ENCODE data around the gene KRTAP5-9. TPM values are rescaled to one million over a fixed set of nuclear protein-coding genes. Genes with fewer than 3 reads are reported as not detected.
"Not testable (repeated sequence)": the region's sequence is repeated elsewhere in the genome, so short reads cannot be mapped to it uniquely, and the experiment has no call there.

Gene KRTAP5-9
- polyA plus RNA-seq, 12 donors, result 0.19 to 0.34 (median 0.19) TPM; not detected in 9

DNA sequence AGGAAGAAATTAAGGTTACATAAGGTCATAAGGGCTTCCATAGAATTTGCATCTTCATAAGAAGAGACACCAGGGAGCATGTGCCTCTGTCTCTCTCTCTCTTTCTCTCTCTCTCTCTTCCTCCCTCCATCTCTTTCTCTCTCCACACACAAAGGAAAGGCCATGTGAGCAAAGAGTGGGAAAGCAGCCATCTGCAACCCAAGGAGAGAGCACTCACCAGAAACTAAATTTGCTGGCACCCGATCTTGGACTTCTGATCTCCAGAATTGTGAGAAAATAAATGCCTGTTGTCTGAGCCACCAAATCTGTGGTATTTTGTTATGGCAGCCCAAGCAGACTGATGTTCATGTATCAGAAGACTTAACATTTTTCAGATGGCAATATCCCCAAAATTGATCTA, 10.8 kb downstream of the KRTAP5-9 start:
- no peak for DNase-seq

GRCh38 chr11:71562120-71562519, 13.9 kb downstream of the KRTAP5-9 start:
- DNase-seq, result no peak

GRCh38 chr11:71563406-71563805, 15.2 kb downstream of the KRTAP5-9 start:
- peak; percentile 12 for DNase-seq

- no peak for DNase-seq
These were observed 16.2 kb downstream of the KRTAP5-9 start for GRCh38 chr11:71564430-71564829.

DNA sequence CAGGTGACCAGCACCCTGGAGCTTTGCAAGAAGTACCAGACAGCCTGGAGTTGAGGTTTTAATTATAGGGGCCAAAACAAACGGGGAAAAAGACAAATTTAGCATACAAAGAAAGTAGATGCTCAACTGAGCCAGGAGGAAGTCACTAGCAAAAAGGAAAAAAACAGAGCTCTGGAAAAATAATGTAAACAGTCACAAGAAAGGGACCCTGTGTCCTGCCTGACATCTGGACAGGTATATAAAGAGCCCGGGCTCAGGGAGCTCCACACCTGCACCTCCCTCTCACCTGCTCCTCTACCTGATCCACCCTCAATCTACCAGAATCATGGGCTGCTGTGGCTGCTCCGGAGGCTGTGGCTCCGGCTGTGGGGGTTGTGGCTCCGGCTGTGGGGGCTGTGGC, 17.0 kb downstream of the KRTAP5-9 start, which contains the start of gene KRTAP5-10:
Gene KRTAP5-10, plus strand, starts transcription at position 301 of the 400 bp plus-strand sequence. Its CDS starts 25 bp downstream, at position 326.
- DNase-seq, result no peak

DNA sequence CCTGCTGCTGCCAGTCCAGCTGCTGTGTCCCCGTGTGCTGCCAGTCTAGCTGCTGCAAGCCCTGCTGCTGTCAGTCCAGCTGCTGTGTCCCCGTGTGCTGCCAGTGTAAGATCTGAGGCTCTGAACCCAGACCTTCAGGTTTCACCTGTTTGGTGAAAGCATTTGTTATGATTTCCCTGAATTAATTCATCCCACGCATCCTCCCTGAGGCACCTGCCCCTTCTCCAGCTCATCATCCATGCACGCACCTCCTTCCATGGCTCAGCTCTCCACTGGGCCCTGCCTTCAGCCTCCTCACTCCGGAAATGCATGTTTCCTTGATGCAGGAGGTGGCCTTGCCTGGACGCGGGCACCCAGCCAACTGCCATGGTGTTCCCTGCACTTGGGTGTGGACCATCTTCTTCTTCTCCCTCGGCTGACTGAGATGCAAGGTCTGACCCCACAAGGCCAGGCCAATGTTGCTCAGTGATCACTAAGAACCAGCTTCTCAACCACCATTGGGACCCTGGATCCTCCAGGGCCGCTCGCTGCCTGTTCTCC, 17.9 kb downstream of the KRTAP5-9 start:
- DNase-seq, result no peak

GRCh38 chr11:71566626-71567599, 18.7 kb downstream of the KRTAP5-9 start:
- not testable (repeated sequence) for DNase-seq

DNA sequence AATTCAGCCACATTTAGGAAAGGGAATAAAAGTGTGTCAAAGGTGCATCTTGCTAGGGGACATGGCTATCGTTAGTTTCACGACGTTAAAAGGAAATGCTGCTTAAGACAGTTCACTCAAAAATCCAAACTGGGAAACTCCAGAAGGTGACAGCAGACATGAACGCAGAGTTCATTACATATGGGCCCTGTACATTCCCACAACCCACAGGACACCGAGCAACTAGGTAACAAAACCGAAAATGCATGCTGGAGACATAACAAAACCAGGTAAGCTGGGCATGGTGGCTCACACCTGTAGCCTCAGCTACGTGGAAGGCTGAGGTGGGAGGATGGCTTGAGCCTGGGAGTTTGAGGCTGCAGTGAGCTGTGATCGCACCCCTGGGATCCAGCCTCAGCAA, 19.4 kb downstream of the KRTAP5-9 start:
- DNase-seq, result not testable (repeated sequence)

GRCh38 chr11:71568704-71569349, 20.6 kb downstream of the KRTAP5-9 start:
- DNase-seq, result peak; percentile 19

DNA sequence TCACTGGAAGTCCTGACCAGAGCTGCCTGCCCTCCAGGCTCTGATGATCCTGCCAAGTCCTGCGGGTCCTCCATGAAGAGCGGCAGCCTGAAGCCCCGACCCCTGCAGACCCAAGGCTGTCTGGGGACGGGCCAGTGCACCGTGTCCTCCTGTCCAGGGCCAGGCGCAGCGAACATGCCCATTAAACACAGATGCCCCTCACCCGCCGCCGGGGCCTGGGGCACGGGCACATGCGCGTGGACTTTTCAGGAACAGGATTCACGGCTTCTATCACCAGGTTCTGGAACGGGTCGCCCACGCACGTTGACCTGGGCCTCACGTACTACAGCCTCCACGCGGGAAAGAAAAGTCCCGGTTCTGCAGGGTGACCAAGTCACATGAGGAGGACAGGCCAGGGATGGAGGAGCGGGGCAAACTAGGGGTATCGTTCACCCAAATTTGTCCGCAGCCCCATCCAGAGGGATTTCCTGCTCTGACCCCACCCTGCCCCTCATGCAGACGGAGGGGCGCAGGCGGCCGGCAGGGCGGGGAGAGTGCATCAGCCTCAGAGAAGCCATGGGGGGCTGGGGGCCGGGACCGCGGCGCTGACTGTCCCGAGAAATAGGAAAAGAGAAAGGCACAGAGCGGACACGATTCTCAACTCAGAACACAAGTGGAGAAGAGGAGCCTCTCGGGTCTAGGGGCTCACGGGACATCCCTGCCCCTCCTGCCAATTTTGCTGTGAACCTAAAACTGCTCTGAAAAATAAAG, 23.1 kb downstream of the KRTAP5-9 start:
- DNase-seq, result not testable (repeated sequence)

- no peak for DNase-seq
These were observed 24.6 kb downstream of the KRTAP5-9 start for GRCh38 chr11:71572811-71573210.

DNA sequence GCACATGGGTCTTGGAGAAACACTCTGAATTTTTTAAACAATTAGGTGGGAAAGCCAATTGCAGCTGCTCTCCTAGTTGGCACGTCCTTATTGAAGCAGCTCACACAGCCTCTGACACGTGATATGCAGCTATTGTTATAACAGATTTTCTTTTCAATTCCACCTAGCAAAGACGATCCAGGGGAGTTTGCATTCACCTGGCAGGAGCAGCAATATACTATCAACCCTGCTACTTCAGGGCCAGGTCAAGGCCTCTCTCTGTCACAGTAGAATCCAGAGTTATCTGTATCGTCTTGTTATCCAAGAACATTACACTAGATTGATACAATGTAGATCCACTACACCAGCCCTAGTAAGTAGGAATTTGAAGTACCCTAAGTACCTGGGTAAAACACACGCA, 26.2 kb downstream of the KRTAP5-9 start:
- no peak for DNase-seq

DNA sequence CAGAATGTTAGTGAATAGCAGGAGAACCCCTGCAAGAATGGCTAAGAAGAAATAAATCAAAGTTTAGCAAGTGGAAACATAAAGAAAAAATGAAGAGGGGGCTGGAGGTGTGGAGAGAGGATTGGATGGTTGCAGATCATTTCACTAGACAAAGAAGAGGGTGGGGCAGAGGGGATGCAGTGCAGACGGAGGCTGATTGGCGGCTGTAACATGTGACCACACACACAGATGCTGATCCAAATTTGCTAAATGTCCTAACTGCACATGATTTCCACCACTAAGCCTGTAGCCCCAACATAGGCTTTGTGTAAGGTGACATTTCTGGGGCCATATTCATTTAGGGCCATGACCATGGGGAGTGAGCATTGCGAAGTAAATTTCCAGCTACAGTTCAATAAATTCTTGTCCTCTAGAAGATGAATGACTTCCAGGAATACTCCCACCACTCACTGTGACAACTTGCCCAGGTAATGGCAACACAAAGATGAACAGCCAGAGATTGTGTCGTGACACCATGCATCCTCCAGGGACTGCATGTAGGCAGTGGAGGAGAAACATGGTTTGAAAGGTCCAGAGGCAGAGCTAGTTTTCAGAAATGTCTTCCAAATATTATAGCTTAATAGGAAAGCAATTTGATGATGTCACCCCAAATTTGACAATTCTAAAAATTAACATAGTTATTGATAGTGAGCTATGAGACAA, 27.7 kb downstream of the KRTAP5-9 start:
- no peak for DNase-seq

GRCh38 chr11:71576688-71577465, 28.7 kb downstream of the KRTAP5-9 start:
- not testable (repeated sequence) for DNase-seq

DNA sequence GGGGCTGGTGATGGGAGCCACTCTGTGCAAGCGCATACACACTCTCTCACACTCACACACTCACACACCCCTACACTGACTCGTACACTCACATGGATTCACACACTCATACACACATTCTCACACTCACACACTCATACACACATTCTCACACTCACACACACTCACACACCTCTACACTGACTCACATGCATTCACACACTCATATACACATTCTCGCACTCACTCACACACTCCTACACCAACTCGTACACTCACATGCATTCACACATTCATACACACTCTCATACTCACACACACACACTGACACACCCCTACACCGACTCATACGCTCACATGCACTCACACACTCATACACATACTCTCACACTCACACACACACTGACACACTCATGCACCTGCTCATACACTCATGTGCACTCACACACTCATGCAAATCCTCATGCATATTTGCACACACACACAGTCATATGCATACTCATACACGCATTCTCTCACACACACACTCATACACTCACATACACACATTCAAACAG, 29.3 kb downstream of the KRTAP5-9 start:
- no peak for DNase-seq

- DNase-seq, result not testable (repeated sequence)
These were observed 31.3 kb downstream of the KRTAP5-9 start for GRCh38 chr11:71579513-71579912.

DNA sequence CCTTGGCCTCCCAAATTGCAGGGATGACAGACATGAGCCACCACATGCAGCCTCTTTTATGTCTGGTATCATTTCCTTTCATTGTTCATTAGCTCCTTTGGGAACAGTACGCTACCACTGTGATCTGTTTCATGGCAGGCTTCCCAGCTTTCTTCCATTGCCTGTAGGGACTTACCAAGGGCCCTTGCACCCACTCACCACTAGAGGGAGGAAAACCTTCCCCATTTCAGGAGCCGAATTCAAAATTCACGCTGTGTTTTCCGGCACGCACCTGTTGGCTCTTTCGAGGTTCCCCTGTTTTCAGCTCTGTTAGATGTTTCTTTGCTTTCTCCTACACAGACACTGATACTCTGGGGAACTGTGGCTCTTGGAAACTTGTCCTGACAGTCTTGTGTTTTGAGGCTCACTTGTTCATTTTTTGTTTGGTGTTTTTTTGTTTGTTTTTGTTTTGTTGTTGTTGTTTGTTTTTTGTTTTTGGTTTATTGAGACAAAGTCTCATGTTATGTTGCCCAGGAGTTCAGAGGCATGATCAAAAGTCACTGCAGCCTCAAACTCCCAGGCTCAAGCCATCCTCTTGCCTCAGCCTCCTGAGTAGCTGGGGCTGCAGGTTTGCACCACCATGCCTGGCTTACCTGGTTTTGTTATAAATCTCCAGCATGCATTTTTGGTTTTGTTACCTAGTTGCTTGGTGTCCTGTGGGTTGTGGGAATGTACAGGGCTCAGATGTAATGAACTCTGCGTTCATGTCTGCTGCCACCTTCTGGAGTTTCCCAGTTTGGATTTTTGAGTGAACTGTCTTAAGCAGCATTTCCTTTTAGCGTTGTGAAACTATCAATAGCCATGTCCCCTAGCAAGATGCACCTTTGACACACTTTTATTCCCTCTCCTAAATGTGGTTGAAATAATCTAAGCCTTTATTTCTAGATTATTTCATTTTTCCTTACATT, 32.1 kb downstream of the KRTAP5-9 start:
- peak; percentile 31 for DNase-seq

DNA sequence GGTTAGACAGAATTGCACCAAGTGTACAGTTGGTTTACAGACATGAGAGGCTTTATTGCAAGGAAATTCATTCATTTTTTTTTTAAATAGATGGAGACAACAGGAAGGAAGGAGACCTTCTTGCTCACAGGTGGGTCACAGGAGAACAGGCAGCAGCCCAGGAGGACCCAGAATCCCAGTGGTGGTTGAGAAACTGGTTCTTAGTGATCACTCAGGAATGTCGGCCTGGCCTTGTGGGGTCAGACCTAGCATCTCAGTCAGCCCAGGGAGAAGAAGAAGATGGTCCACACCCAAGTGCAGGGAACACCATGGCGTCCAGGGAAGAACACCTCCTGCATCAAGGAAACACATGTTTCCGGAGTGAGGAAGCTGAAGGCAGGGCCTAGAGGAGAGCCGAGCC, 33.6 kb downstream of the KRTAP5-9 start:
- no peak for DNase-seq
